Lung (tissue), 12 donors: ENCODE results near the gene SCN3B. TPM values are rescaled to one million over a fixed set of nuclear protein-coding genes. Genes with fewer than 3 reads are reported as not detected.
A peak's percentile ranks its signal among the peaks of the same experiment; 100 is the strongest.

Experiments
- ATAC-seq: fragments of 200-7000 bp; cut with Tn5 transposase; one replicate; pipeline ENCODE4 v1.9.1; 2020; ENCODE audit warnings: moderate number of reproducible peaks; ENCODE audit not compliant: insufficient read depth, low FRiP score
- DNase-seq, 3 donors: peaks; one replicate each; pipeline ENCODE4 v3.0.0-alpha.2; 2013 to 2017
- H3K27ac ChIP-seq, 2 donors: one replicate each; pipeline ENCODE4 v1.5.1; 2013; ENCODE audit warnings: mild to moderate bottlenecking in 2 of 2, moderate library complexity in 2 of 2, control low read depth in 1 of 2, inconsistent platforms in 1 of 2, low read depth in 1 of 2, low read length in 1 of 2
- H3K27me3 ChIP-seq, 3 donors: one replicate each; pipeline ENCODE4 v1.5.1; 2013; ENCODE audit warnings: low read length in 2 of 3; ENCODE audit not compliant: control insufficient read depth in 3 of 3, insufficient read depth in 3 of 3
- H3K36me3 ChIP-seq, 4 donors: one replicate each; pipeline ENCODE4 v1.5.1; 2013; ENCODE audit warnings: low read length in 4 of 4, mild to moderate bottlenecking in 1 of 4, moderate library complexity in 1 of 4; ENCODE audit not compliant: control insufficient read depth in 4 of 4, insufficient read depth in 4 of 4
- H3K4me1 ChIP-seq, 5 donors: one replicate each; pipeline ENCODE4 v1.5.1; 2013; ENCODE audit warnings: low read length in 5 of 5, mild to moderate bottlenecking in 2 of 5, moderate library complexity in 1 of 5; ENCODE audit not compliant: control insufficient read depth in 5 of 5, insufficient read depth in 5 of 5
- H3K4me3 ChIP-seq: one replicate; pipeline ENCODE4 v1.5.1; 2013; ENCODE audit warnings: mild to moderate bottlenecking, control low read depth, moderate library complexity
- H3K9ac ChIP-seq, 2 donors: one replicate each; pipeline ENCODE4 v1.5.1; 2013; ENCODE audit warnings: low read length in 2 of 2, control low read depth in 1 of 2; ENCODE audit not compliant: insufficient read depth in 1 of 2
- H3K9me3 ChIP-seq, 4 donors: one replicate each; pipeline ENCODE4 v1.5.1; 2013; ENCODE audit warnings: low read length in 3 of 4, mild to moderate bottlenecking in 1 of 4, moderate library complexity in 1 of 4; ENCODE audit not compliant: control insufficient read depth in 4 of 4, insufficient read depth in 3 of 4
- CTCF ChIP-seq: IDR thresholded peaks from 2 replicates; pipeline ENCODE4 v1.5.1; 2012; ENCODE audit warnings: mild to moderate bottlenecking; ENCODE audit errors: control extremely low read depth, extremely low read depth
- WGBS, 2 donors: extraction: QIAGEN DNeasy Blood & Tissue Kit; methylation state at CpG; one replicate each; pipeline ENCODE4 v1.1.7; 2013; 5-methylcytosine and 5-hydroxymethylcytosine counted together
- polyA plus RNA-seq, 2 donors: library from polyadenylated mRNA; stranded (reverse); fragments of 200-250 nt; gene quantifications; one replicate each; pipeline ENCODE4 v1.2.1, GENCODE V29; 2013
- total RNA-seq, 2 donors: library from RNA; depleted of rRNA in 1 of 2; stranded (reverse); fragments of >200 nt in 1 of 2; gene quantifications; one replicate each; pipeline ENCODE4 v1.2.1, GENCODE V29; 2014 to 2021
- donor health status: control.
- donor health status: control.
- donor health status: Bipolar disorder and iron deficiency.
- donor health status: healthy.
- donor health status: DM: yes; HTN: yes; CAD: no.

SCN3B gene
- total and polyA plus RNA-seq, 4 donors: 0.72 to 2.7 (median 1.2) TPM

- TF ChIP-seq CTCF: no peak
These were observed 60.1 kb downstream of the SCN3B start for GRCh38 chr11:123594188-123594901.

GRCh38 chr11:123593570-123593969 lies 60.9 kb downstream of the SCN3B start:
- Histone ChIP-seq H3K4me3 (no peak overlapping the region), H3K27me3 (no peaks in the 10 kb centered on the region), H3K9ac (no peak overlapping the region), H3K4me1 (peaks cover 0 to 8% (median 0%) of the 10 kb centered on the region in 5 donors), H3K36me3 (no peaks in the 10 kb centered on the region), H3K27ac (no peak overlapping the region), H3K9me3 (peaks cover 0 to 3% (median 0%) of the 10 kb centered on the region in 4 donors)
- 72 to 79% methylated on average over 6 of the region's 6 CpGs for WGBS, 2 donors
- ATAC-seq (no peak), DNase-seq (no peak)
- TF ChIP-seq CTCF: no peak

More at GRCh38 chr11:123594188-123594901, 60.1 kb downstream of the SCN3B start:
- ATAC-seq (no peak), DNase-seq (no peak)
- H3K27ac ChIP-seq: no peak overlapping the region
- 92 to 95% methylated on average over 8 of the region's 8 CpGs for WGBS, 2 donors
- no peak overlapping the region for H3K4me3 ChIP-seq
- H3K9me3 ChIP-seq: peaks cover 0 to 3% (median 0%) of the 10 kb centered on the region in 4 donors
- no peaks in the 10 kb centered on the region for H3K27me3 ChIP-seq
- peaks cover 0 to 8% (median 0%) of the 10 kb centered on the region in 5 donors for H3K4me1 ChIP-seq
- H3K9ac ChIP-seq: no peak overlapping the region
- no peaks in the 10 kb centered on the region for H3K36me3 ChIP-seq

GRCh38 chr11:123590296-123590912 lies 64.0 kb downstream of the SCN3B start:
- Histone ChIP-seq H3K9ac (no peak overlapping the region), H3K27me3 (no peaks in the 10 kb centered on the region), H3K4me3 (no peak overlapping the region), H3K27ac (no peak overlapping the region), H3K9me3 (peaks cover 0 to 3% (median 0%) of the 10 kb centered on the region in 4 donors), H3K36me3 (no peaks in the 10 kb centered on the region), H3K4me1 (peaks cover 0 to 21% (median 0%) of the 10 kb centered on the region in 5 donors)
- no peak for ATAC-seq
- no peak for TF ChIP-seq CTCF
- WGBS, 2 donors: 63 to 68% methylated on average over 11 of the region's 11 CpGs
- peak; percentile 27 to 45 (median 37) for DNase-seq
